HG02759 (cell line): Measurements from ENCODE around the gene ZNF280B.
A peak's percentile ranks its signal among the peaks of the same experiment; 100 is the strongest.
"Not testable (repeated sequence)": the region's sequence is repeated elsewhere in the genome, so short reads cannot be mapped to it uniquely, and the experiment has no call there.

ENCODE experiments used
- ATAC-seq: cut with Tn5 transposase; IDR thresholded peaks from one replicate; pipeline ENCODE4 v1.9.1; 2021; ENCODE audit warnings: mild to moderate bottlenecking, moderate library complexity; ENCODE audit not compliant: unreplicated experiment

The ZNF280B gene

DNA sequence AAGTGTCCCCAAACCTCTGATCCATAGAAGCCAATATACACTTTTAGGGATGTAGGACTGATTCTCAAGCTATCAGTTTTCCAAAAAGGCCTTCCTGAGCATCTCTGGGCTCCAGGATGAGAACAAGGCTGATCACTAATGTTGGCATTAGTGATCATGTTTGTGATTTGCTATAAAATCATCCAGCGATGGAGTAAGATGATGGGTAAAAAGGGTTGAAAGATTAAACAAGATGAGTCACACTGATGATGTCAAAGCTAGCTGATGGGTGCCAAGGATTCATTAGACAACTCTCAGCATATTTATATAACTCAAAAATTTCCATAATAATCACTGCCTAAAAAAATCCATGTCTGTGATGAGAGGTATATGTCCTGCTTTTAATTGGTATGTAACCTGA lies 42.8 kb downstream of the ZNF280B start:
- no peak for ATAC-seq

DNA sequence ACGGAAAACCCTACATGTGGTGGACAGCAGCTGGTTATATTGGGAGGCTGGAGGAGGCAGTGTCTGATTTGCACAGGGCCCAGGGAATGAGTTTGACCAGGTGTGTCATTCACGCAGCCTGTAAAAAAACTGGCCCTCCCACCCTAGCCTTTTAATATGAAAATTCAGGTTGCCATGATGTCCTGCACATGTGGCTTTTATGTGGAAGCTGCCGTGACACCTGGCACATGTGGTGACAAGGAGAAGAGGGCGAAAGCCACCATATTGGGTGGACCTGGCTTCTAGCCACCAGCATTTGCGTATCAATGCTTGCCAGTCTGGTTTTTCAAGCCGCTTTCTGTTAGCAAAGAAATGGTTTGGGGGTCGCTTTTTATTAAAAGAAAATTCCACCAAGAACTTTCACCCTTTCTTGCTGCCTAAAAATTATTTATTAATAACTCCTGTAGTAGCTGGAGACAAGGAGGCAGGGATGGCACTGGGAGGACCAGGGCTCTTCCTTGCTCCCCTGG lies 43.4 kb downstream of the ZNF280B start:
- no peak for ATAC-seq

- no peak for ATAC-seq
These were observed 43.9 kb downstream of the ZNF280B start for GRCh38 chr22:22464541-22465054.

DNA sequence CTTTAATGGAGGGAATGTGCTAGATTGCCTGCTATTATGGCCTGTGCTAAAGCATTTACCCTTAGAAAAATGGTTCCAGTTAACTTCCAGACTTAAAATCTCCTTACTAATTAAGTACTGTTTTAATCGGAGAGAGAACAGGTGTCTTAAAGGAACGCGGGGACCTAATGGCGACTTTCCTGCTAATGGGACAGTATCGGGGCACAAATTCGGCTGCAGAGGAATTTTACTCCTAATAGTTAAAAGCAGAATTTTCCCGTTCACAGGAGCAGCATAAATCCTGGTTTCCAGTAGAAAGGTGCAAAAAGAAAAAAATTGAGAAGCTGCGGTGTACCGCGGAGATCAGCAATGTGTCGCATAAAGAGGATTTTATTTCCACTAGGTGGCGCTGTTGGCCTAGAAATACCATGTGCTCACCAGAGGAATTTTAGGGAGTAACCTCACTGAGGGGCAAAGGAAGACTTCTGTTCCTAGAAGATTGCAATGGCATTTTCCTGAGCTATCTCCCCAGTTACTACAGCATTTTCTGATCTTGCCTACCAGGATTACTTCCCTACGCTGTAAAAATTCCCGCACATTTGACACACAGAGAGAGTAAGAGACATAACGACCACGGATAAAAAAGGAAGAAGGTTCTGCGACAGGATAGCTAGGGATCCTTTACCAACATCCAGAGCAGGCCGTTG lies 44.5 kb downstream of the ZNF280B start:
- no peak for ATAC-seq

DNA sequence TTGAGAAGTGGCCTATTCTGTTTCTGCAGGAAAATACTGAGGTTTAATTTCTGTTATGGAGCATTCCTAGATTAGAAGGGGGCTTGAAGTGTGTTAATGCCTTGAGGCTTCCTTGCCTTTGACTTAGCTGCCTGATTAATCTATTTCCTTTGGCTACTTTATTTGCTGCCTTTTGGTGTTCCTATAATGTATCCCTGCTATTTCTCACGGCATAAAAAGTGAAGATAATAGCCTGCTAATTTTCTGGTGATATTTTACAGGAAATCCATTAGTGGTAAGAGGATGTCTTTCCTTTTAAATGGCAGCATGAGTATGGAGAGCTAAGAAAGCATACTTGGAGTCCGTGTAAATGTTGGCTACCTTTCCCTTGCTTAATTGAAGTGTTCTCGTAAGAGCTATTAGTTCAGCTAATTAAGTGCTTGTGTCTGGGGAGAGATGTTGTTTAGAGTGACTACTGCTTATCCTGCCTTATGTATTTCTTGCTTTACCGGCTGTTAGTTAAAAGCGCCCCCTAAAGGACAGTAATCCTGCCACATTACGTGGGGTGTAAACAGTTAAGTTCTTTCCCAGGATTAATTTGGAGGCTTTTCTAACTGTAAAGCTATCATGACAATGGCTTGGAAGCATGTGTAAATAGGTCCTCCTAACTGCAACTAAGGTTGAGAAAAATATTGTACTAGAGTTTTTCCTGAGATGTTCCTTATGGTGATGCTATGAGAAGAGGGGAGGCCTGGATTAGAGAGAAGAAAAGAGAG lies 45.6 kb downstream of the ZNF280B start:
- no peak for ATAC-seq

DNA sequence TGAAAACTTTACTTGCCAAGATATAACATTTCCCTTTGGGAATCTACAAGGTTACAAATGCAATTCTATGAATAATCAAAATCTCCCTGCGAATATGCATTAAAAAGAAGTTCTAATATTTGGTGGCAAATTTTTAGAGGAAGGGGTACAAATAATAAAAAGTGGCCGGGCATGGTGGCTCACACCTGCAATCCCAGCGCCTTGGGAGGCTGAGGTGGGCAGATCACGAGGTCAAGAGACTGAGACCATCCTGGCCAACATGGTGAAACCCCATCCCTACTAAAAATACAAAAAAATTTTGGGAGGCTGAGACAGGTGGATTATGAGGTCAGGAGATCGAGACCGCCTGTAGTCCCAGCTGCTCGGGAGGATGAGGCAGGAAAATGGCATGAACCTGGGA lies 47.0 kb downstream of the ZNF280B start:
- no peak for ATAC-seq

DNA sequence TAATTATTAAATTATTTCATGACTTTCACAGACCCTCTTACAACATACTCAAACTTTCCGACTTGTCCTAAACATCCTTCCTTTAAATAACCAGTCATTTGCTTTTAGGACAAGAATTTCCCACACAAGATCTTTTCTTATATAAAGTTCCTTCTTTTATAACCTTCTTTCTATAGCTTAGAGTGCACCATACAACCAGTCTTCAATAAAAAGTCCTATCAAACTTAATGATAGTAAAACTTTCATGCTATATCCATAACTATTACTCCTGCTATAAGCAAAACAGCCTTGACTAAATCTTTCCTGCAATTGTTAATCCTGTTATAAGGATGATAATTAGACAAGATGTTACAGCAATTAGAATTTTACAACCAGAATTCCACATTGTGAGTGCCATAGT lies 47.4 kb downstream of the ZNF280B start:
- no peak for ATAC-seq

GRCh38 chr22:22460635-22461034 lies 47.9 kb downstream of the ZNF280B start:
- no peak for ATAC-seq

- ATAC-seq: no peak
These were observed 48.5 kb downstream of the ZNF280B start for GRCh38 chr22:22460060-22460459.

- no peak for ATAC-seq
These were observed 49.5 kb downstream of the ZNF280B start for GRCh38 chr22:22458896-22459588.

GRCh38 chr22:22458387-22458786 lies 50.2 kb downstream of the ZNF280B start:
- ATAC-seq: no peak

- ATAC-seq: no peak
These were observed 53.5 kb downstream of the ZNF280B start for GRCh38 chr22:22454997-22455396.

- no peak for ATAC-seq
These were observed 55.4 kb downstream of the ZNF280B start for GRCh38 chr22:22452996-22453686.

DNA sequence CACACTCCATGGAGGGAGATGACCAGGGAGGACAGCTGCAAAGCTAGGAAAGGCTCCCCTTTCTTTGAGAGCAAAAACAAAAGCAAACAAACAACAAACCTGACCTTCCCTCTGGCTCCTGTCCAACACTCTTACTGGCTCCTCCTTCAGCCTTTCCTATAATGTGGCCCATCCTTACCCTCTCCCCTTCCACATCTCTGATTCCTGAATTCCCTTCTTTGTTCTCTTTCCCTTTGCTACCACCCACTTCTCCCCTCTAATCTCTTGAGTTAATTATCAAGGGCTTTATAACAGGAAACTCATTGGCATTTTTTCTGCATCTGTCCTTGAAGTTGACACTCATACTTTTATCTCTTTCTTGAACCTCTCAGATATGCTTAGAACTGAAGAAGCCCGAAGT lies 56.3 kb downstream of the ZNF280B start:
- ATAC-seq: no peak

GRCh38 chr22:22450343-22450839 lies 58.2 kb downstream of the ZNF280B start:
- ATAC-seq: peak; percentile 86

GRCh38 chr22:22449819-22450218 lies 58.7 kb downstream of the ZNF280B start:
- no peak for ATAC-seq

DNA sequence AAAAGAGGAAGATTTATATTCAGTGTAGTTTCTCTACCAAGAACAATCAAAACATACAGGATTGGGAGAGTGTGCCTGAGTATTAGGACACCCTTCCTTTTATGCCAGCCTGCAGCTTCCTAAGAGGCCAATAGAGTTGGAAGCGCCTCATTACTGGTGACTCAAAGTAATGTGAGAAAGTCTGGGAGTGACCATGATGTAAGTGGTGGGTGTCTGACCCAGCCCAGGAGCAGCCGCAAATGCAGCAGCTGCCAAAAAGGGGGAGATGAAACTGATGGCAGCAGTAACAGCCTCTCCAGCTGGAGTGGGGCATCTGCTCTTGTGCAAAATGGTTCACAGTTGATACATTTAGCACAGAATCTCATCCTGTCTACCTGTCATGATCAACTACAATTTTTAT lies 62.0 kb downstream of the ZNF280B start:
- no peak for ATAC-seq

- not testable (repeated sequence) for ATAC-seq
These were observed 64.4 kb downstream of the ZNF280B start for GRCh38 chr22:22444007-22444589.

GRCh38 chr22:22442928-22443709 lies 65.4 kb downstream of the ZNF280B start:
- ATAC-seq: no peak

DNA sequence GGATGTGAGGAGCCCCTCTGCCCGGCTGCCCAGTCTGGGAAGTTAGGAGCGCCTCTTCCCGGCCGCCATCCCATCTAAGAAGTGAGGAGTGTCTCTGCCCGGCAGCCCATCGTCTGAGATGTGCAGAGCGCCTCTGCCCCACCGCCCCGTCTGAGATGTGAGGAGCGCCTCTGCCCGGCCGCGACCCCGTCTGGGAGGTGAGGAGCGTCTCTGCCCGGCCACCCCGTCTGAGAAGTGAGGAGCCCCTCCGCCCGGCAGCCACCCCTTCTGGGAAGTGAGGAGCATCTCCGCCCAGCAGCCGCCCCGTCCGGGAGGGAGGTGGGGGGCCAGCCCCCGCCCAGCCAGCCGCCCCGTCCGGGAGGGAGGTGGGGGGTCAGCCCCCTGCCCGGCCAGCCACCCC lies 66.9 kb downstream of the ZNF280B start:
- not testable (repeated sequence) for ATAC-seq
